HG03439 (cell line): ENCODE results near the gene FHOD1.

ENCODE experiments used
- ATAC-seq: cut with Tn5 transposase; IDR thresholded peaks from one replicate; pipeline ENCODE4 v1.9.1; 2021; ENCODE audit warnings: mild to moderate bottlenecking, moderate library complexity; ENCODE audit not compliant: unreplicated experiment

FHOD1 gene

GRCh38 chr16:67236563-67237395 is 10.5 kb downstream of the FHOD1 start:
- peak; percentile 43 for ATAC-seq

- no peak for ATAC-seq
These were observed 11.3 kb downstream of the FHOD1 start for GRCh38 chr16:67235816-67236562.

DNA sequence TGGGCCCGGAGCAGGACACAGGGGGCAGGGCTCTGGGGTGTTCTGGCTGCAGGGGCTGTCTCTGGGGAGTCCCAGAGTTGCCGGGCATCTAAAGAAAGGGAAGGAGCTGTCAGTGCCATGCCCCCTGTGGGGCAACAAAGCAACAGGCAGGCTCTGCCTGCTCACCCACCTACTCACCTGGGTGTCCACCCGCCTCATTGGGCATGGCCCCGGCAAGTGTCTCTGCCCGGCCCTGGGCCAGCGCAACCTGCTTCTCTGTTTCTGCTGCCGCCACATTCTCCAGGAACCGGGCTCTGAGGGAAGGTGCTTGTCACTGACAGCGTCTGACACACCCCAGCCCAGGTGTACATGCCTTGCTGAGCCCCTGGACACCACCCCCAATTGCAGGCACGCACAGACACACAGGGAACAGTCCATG is 13.1 kb downstream of the FHOD1 start:
- ATAC-seq: no peak

GRCh38 chr16:67233596-67233995 is 13.7 kb downstream of the FHOD1 start:
- ATAC-seq: no peak

- ATAC-seq: no peak
These were observed 16.2 kb downstream of the FHOD1 start for GRCh38 chr16:67230809-67231660.

- no peak for ATAC-seq
These were observed 17.1 kb downstream of the FHOD1 start for GRCh38 chr16:67229906-67230808.

GRCh38 chr16:67228905-67229304 is 18.4 kb downstream of the FHOD1 start:
- ATAC-seq: no peak

GRCh38 chr16:67228034-67228785 is 19.1 kb downstream of the FHOD1 start:
- ATAC-seq: no peak

DNA sequence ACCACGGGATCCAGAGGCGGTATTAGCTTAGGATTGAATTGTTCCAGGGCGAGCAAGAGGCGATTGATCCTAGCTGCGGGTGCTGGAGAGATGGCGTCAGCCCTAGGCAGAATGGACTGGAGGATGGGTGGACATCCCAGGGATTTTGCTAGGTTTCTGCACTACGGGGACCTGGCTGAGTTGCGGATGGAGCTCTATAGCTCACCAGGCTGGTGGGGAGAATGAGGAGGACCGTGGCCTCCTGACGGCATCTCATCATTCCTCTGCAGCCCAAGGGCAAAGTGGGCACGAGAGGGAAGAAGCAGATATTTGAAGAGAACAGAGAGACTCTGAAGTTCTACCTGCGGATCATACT is 19.7 kb downstream of the FHOD1 start:
- ATAC-seq: no peak

GRCh38 chr16:67226804-67227566 is 20.3 kb downstream of the FHOD1 start, which contains the start of gene TMEM208:
TMEM208 (plus strand) TSS chr16:67227130; CDS start chr16:67227219, 89 bp downstream.
- peak; percentile 88 for ATAC-seq

GRCh38 chr16:67226295-67226803 is 20.9 kb downstream of the FHOD1 start:
- no peak for ATAC-seq

DNA sequence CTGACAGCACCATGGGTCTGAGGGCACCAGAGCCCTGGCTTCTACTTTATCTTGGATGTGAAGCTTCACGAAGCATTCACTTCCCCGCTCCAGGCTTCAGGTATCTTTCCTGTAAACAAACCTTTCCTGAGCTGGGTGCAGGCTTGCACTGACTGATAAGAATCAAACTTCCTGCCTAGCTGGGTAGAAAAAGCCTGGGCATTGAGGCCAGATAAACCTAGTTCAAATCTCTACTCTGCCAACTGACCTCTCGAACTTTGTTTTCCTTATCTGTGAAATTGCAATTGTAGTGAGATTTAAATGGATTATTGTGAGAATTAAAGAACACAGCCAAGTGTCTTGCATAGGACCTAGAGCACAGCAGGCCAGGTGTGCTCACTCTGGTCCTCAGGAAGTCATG is 23.3 kb downstream of the FHOD1 start:
- no peak for ATAC-seq

DNA sequence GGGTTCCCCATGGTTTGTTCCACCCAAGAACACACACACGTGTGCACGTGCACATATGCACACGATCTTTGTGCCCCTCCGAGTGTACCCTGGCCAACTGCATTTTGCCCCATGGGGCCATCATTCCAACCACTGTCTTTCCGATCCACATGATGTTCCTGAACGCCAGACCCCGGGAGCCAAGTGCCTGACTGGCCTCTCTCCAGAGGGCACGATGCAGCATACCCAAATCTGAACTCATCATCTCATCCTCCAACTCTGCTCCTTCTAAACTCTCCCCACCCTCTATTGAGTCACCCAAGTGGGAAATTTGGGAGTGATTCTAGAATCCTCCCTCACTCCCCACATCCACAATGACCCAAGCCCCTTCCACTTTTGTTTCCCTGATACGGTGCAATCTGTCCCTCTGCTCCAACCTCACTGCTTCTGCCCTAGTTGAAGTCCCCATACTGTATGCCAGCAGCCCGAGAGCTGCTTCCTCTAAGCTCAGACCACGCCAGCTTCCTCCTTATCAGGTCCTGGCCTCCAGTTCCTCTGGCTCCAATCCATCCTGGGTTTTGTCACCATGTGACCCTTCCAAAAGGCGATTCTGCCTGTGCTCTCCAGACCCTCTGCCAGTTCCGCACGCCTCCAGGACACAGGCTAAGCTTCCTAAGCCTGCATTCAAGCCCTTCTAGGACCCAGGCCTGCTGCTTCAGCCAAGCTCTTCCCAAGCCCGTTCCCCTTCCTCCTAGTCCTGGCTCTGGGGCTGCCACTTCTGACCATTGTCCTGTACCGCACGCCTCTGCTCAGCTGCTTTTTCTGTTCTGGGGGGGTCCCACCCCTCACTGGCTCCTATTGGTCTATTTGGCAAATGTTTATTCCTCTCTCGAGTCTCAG is 30.4 kb downstream of the FHOD1 start:
- ATAC-seq: no peak

DNA sequence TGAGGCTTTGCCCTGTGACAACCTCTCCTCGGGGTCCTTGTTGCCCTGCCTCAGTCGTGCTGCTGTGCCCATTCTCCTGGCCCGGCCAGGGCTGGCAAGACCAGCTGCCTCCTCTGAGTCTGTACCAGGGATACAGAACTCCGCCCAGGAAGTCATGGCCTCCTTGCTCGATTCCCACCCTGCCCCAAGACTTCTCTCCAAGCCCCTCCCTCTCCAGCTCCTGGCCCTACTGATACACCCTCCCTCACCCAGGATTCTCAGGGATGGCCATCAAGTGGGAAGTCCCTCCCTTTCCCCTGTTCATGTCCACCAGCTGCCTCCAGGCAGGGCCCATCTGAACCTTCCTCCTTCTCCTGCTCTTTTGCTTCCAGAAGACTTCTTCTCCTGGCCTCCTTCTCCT is 31.6 kb downstream of the FHOD1 start:
- no peak for ATAC-seq

GRCh38 chr16:67213197-67214019 is 33.9 kb downstream of the FHOD1 start:
- ATAC-seq: no peak

DNA sequence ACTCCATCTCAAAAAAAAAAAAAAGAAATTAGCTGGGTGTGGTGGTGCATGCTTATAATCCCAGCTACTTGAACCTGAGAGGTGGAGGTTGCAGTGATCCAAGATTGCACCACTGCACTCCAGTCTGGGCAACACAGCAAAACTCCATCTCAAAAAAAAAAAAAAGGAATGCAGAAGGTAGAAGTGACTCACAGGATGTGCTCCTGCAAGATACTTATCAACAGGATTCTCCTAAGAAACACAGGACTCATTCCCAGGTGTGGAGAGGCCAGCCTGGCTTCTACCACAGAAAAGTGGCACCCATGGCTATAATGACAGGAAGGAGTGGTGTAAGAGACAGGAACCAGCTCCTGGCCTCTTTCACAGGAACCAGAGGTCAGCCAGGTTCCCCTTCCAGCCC is 34.5 kb downstream of the FHOD1 start:
- no peak for ATAC-seq

DNA sequence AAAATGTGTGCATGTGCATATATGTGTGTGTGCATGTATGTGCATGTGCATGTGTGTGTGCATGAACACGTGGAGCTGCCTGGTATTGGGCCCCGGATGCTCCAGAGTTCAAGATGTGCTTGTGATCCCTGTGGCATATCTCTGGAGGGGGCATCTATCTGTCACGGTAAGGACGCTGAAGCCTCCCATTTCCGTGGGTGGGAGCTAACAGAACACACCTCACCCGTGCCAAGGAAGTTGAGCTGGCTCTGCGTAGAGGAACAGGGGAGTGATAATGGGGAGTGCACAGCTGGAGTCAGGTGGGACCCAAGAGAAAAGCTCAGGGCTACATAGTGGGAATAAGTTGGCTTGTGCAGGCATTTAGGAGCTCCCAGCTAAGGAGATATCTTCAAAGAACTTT is 35.6 kb downstream of the FHOD1 start:
- no peak for ATAC-seq
